SK-N-SH (cell line): ENCODE measurements around the gene PPP3R1. TPM values are rescaled to one million over a fixed set of nuclear protein-coding genes. Genes with fewer than 3 reads are reported as not detected.

Source experiments
- CTCF ChIA-PET: fragments of 300-600, 350-600 bp; formaldehyde crosslinking; extraction: SDS; loops from one replicate; lab custom pipeline; 2021; lab: Yijun Ruan, JAX
- POLR2A ChIA-PET: fragments of 350-600 bp; sonication (Branson Sonifier 250); formaldehyde crosslinking; extraction: SDS; loops from one replicate; lab custom pipeline; 2020; ENCODE audit warnings: antibody characterized with exemption, inconsistent platforms; lab: Yijun Ruan, JAX
- DNase-seq: peaks from one replicate; pipeline ENCODE4 v3.0.0; 2012
- H2AFZ ChIP-seq: fragments of 200-600 bp; sonication (generic); 2 replicates; pipeline ENCODE4 v1.8.1; 2016; ENCODE audit warnings: antibody characterized with exemption, mild to moderate bottlenecking, low read depth
- H3F3A ChIP-seq: fragments of 200-600 bp; sonication (generic); replicated peaks from 2 replicates; pipeline ENCODE3; 2016; ENCODE audit warnings: antibody characterized with exemption, mild to moderate bottlenecking; ENCODE audit not compliant: insufficient read depth
- H3K27ac ChIP-seq, 2 experiments: fragments of 200-500 bp in 1 of 2; fragments of 200-600 bp in 1 of 2; sonication (Bioruptor generic) in 1 of 2; sonication (generic), shearing (Covaris generic) in 1 of 2; 2 replicates each; pipeline versions ENCODE4 v1.5.1 to v1.6.1; 2014 to 2016; ENCODE audit warnings: low read depth in 2 of 2, inconsistent platforms in 1 of 2, low read length in 1 of 2, mild to moderate bottlenecking in 1 of 2, mixed read lengths in 1 of 2
- H3K27me3 ChIP-seq: fragments of 200-600 bp; sonication (generic), shearing (Covaris generic); 2 replicates; pipeline ENCODE4 v1.6.1; 2016; ENCODE audit warnings: mixed run types; ENCODE audit not compliant: insufficient read depth
- H3K36me3 ChIP-seq, 2 experiments: fragments of 200-500 bp in 1 of 2; fragments of 200-600 bp in 1 of 2; sonication (Bioruptor generic) in 1 of 2; sonication (generic) in 1 of 2; replicated peaks in 1 of 2; 2 replicates each; pipeline versions ENCODE3 to v1.5.1; 2014 to 2016; ENCODE audit warnings: low read length in 1 of 2, mild to moderate bottlenecking in 1 of 2; ENCODE audit not compliant: insufficient read depth in 2 of 2, control insufficient read depth in 1 of 2
- H3K4me1 ChIP-seq, 2 experiments: fragments of 200-500 bp in 1 of 2; fragments of 200-600 bp in 1 of 2; sonication (Bioruptor generic) in 1 of 2; sonication (generic), shearing (Covaris generic) in 1 of 2; 2 replicates each; pipeline versions ENCODE4 v1.5.1 to v1.6.1; 2014 to 2016; ENCODE audit warnings: low read depth in 1 of 2, low read length in 1 of 2, mixed run types in 1 of 2; ENCODE audit not compliant: insufficient read depth in 2 of 2, control insufficient read depth in 1 of 2
- H3K4me2 ChIP-seq: fragments of 200-600 bp; sonication (generic), shearing (Covaris generic); 2 replicates; pipeline ENCODE4 v1.6.1; 2017; ENCODE audit warnings: mixed run types
- H3K4me3 ChIP-seq, 2 experiments: fragments of 200-500 bp in 1 of 2; fragments of 200-600 bp in 1 of 2; sonication (Bioruptor generic) in 1 of 2; sonication (generic), shearing (Covaris generic) in 1 of 2; 2 replicates each; pipeline versions ENCODE4 v1.5.1 to v1.8.1; 2014 to 2016; ENCODE audit warnings: low read depth in 2 of 2, inconsistent platforms in 1 of 2, low read length in 1 of 2, mild to moderate bottlenecking in 1 of 2, mixed read lengths in 1 of 2, moderate library complexity in 1 of 2
- H3K79me2 ChIP-seq: fragments of 200-600 bp; sonication (generic); 2 replicates; pipeline ENCODE4 v1.8.1; 2017; ENCODE audit warnings: mild to moderate bottlenecking; ENCODE audit not compliant: insufficient read depth
- H3K9ac ChIP-seq: fragments of 200-600 bp; sonication (generic); 2 replicates; pipeline ENCODE4 v1.6.1; 2017; ENCODE audit warnings: mixed run types
- H3K9me2 ChIP-seq: fragments of 200-600 bp; sonication (generic); 2 replicates; pipeline ENCODE4 v1.6.1; 2017; ENCODE audit warnings: mixed run types
- H3K9me3 ChIP-seq: fragments of 200-600 bp; sonication (generic); 2 replicates; pipeline ENCODE4 v1.6.1; 2017; ENCODE audit warnings: mixed run types, mild to moderate bottlenecking, moderate library complexity
- H4K20me1 ChIP-seq: fragments of 200-600 bp; sonication (generic); 2 replicates; pipeline ENCODE4 v1.6.1; 2017; ENCODE audit warnings: mild to moderate bottlenecking, mixed run types; ENCODE audit not compliant: insufficient read depth
- CTCF ChIP-seq: fragments of 200-600 bp; sonication (generic); IDR thresholded peaks from 2 replicates; pipeline ENCODE4 v1.6.1; 2017; ENCODE audit warnings: antibody characterized with exemption, mild to moderate bottlenecking, moderate library complexity
- EZH2phosphoT487 ChIP-seq: fragments of 200-600 bp; sonication (generic); IDR thresholded peaks from 2 replicates; pipeline ENCODE4 v1.6.1; 2017; ENCODE audit warnings: low read depth, mixed run types, mild to moderate bottlenecking, antibody characterized with exemption, moderate library complexity, borderline replicate concordance
- JUND ChIP-seq: IDR thresholded peaks from 2 replicates; pipeline ENCODE4 v1.4.0; 2012
- MXI1 ChIP-seq: IDR thresholded peaks from 2 replicates; pipeline ENCODE4 v1.6.1; 2012; ENCODE audit warnings: mild to moderate bottlenecking, low read depth, low read length, improper control_type of control experiment
- PBX3 ChIP-seq: IDR thresholded peaks from 2 replicates; pipeline ENCODE4; 2012
- POLR2AphosphoS5 ChIP-seq: IDR thresholded peaks from 2 replicates; pipeline ENCODE4 v1.6.1; 2012; ENCODE audit warnings: low read depth, low read length
- RAD21 ChIP-seq: IDR thresholded peaks from 2 replicates; pipeline ENCODE4 v1.6.1; 2012; ENCODE audit warnings: mild to moderate bottlenecking, low read length
- RCOR1 ChIP-seq: fragments of 150-350 bp; IDR thresholded peaks from 2 replicates; pipeline ENCODE4 v1.6.1; 2017; ENCODE audit warnings: antibody characterized with exemption, low read length
- RFX5 ChIP-seq: IDR thresholded peaks from 2 replicates; pipeline ENCODE4 v1.6.1; 2012; ENCODE audit warnings: mild to moderate bottlenecking, improper control_type of control experiment, low read length
- SIN3A ChIP-seq: IDR thresholded peaks from 2 replicates; pipeline ENCODE4 v1.6.1; 2012; ENCODE audit warnings: low read depth, mild to moderate bottlenecking, low read length, moderate library complexity, borderline replicate concordance
- SMC3 ChIP-seq: IDR thresholded peaks from 2 replicates; pipeline ENCODE4 v1.6.1; 2012; ENCODE audit warnings: low read depth, low read length, improper control_type of control experiment
- TAF1 ChIP-seq: IDR thresholded peaks from 2 replicates; pipeline ENCODE4 v1.6.1; 2012; ENCODE audit warnings: low read depth, mild to moderate bottlenecking, low read length, moderate library complexity, borderline replicate concordance
- USF1 ChIP-seq: IDR thresholded peaks from 2 replicates; pipeline ENCODE4 v1.4.0; 2012; ENCODE audit warnings: low read depth, borderline replicate concordance
- YY1 ChIP-seq: IDR thresholded peaks from 2 replicates; pipeline ENCODE4 v1.4.0; 2012; ENCODE audit warnings: low read depth, mild to moderate bottlenecking
- ZBTB33 ChIP-seq: IDR thresholded peaks from 2 replicates; pipeline ENCODE4 v1.4.0; 2012; ENCODE audit warnings: low read depth, borderline replicate concordance
- WGBS: methylation state at CpG from one replicate; pipeline ENCODE4 v1.1.6; 2017; ENCODE audit warnings: low lambda C conversion rate; 5-methylcytosine and 5-hydroxymethylcytosine counted together
- polyA plus RNA-seq, 3 experiments: library from polyadenylated mRNA; depleted of rRNA; stranded (reverse); fragments of >200 nt; gene quantifications; 2 replicates each; pipeline ENCODE4 v1.2.3, GENCODE V29; 2012
- TF ChIP-seq, protein P1 (sequence below): IDR thresholded peaks from 2 replicates; pipeline ENCODE4 v1.6.1; 2012; ENCODE audit warnings: mild to moderate bottlenecking, low read depth, low read length, moderate library complexity
- TF ChIP-seq, protein P2 (sequence below): IDR thresholded peaks from 2 replicates; pipeline ENCODE4 v1.4.0; 2012; ENCODE audit warnings: low read depth
- TF ChIP-seq, protein P3 (sequence below): fragments of 150-350 bp; IDR thresholded peaks from 2 replicates; pipeline ENCODE4 v1.6.1; 2017; ENCODE audit warnings: antibody characterized with exemption, low read length, low read depth, borderline replicate concordance
- TF ChIP-seq, protein P4 (sequence below): fragments of 150-350 bp; IDR thresholded peaks from 2 replicates; pipeline ENCODE4 v1.6.1; 2016; ENCODE audit warnings: mild to moderate bottlenecking, low read depth, low read length

PPP3R1 gene
- polyA plus RNA-seq, 1 of the 3 experiments (the other 2 are of a cell fraction) = 12.0 TPM

DNA sequence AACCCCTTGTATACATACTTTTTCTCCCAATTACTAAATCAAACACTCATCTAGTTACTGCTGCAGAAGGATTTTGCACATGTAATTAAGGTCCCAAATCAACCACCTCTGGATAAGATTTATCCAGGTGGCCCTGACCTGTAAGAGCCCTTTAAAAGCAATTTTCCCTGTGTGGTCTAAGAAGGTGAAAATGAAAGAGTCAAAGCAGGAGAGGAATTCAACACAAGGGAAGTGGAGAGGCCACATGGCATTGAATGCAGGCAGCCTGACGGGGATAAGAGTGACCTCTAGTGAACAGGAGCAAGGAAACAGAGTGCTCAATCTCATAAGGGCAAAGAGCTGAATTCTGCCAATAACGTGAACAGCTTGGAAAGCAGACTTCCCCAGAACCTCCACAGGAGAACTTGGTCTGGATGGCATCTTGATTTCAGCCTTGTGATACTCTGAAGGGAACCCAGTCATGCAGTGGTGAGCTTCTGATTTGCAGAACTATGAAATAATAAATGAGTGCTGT is 27.2 kb downstream of the PPP3R1 start:
- H3K4me2 ChIP-seq = no peak overlapping the region
- TF ChIP-seq SMC3 (peak; percentile 38; the same call in 1 of the 2 replicates), YY1 (no peak), USF1 (no peak), JUND (no peak), CTCF (peak; percentile 35), POLR2AphosphoS5 (no peak), RAD21 (peak; percentile 72), EZH2phosphoT487 (no peak), MXI1 (peak; percentile 84), TAF1 (no peak), RCOR1 (no peak), RFX5 (no peak), ZBTB33 (no peak), PBX3 (no peak), SIN3A (0 out of 2 replicates have a peak, but pooled peaks have one; percentile 37)
- TF ChIP-seq, protein P1, sequence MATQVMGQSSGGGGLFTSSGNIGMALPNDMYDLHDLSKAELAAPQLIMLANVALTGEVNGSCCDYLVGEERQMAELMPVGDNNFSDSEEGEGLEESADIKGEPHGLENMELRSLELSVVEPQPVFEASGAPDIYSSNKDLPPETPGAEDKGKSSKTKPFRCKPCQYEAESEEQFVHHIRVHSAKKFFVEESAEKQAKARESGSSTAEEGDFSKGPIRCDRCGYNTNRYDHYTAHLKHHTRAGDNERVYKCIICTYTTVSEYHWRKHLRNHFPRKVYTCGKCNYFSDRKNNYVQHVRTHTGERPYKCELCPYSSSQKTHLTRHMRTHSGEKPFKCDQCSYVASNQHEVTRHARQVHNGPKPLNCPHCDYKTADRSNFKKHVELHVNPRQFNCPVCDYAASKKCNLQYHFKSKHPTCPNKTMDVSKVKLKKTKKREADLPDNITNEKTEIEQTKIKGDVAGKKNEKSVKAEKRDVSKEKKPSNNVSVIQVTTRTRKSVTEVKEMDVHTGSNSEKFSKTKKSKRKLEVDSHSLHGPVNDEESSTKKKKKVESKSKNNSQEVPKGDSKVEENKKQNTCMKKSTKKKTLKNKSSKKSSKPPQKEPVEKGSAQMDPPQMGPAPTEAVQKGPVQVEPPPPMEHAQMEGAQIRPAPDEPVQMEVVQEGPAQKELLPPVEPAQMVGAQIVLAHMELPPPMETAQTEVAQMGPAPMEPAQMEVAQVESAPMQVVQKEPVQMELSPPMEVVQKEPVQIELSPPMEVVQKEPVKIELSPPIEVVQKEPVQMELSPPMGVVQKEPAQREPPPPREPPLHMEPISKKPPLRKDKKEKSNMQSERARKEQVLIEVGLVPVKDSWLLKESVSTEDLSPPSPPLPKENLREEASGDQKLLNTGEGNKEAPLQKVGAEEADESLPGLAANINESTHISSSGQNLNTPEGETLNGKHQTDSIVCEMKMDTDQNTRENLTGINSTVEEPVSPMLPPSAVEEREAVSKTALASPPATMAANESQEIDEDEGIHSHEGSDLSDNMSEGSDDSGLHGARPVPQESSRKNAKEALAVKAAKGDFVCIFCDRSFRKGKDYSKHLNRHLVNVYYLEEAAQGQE = 0 out of 2 replicates have a peak, but pooled peaks have one; percentile 17
- TF ChIP-seq, protein P2, sequence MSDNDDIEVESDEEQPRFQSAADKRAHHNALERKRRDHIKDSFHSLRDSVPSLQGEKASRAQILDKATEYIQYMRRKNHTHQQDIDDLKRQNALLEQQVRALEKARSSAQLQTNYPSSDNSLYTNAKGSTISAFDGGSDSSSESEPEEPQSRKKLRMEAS = peak; percentile 51; the same call in 1 of the 2 replicates
- TF ChIP-seq, protein P3, sequence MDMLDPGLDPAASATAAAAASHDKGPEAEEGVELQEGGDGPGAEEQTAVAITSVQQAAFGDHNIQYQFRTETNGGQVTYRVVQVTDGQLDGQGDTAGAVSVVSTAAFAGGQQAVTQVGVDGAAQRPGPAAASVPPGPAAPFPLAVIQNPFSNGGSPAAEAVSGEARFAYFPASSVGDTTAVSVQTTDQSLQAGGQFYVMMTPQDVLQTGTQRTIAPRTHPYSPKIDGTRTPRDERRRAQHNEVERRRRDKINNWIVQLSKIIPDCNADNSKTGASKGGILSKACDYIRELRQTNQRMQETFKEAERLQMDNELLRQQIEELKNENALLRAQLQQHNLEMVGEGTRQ = no peak
- TF ChIP-seq, protein P4, sequence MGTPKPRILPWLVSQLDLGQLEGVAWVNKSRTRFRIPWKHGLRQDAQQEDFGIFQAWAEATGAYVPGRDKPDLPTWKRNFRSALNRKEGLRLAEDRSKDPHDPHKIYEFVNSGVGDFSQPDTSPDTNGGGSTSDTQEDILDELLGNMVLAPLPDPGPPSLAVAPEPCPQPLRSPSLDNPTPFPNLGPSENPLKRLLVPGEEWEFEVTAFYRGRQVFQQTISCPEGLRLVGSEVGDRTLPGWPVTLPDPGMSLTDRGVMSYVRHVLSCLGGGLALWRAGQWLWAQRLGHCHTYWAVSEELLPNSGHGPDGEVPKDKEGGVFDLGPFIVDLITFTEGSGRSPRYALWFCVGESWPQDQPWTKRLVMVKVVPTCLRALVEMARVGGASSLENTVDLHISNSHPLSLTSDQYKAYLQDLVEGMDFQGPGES = no peak
- peaks cover 100% of the 10 kb centered on the region for H3K79me2 ChIP-seq
- H3K9me3 ChIP-seq = no peaks in the 10 kb centered on the region
- H3K4me3 ChIP-seq = no peak overlapping the region
- peak overlapping the region in 1 of 2 experiments; percentile 23; a peak in 1 of 4 replicates for H3K27ac ChIP-seq
- peaks cover 5 to 22% of the 10 kb centered on the region in 2 experiments for H3K36me3 ChIP-seq
- no peak overlapping the region for H3K9ac ChIP-seq
- ChIA-PET CTCF (interaction anchor here (0.5 to 2.2 kb wide), 10 partner anchors 10 to 103 kb away, joined by 3 to 11 read pairs (median 4); no protein-coding TSS in a partner anchor), POLR2A (no interaction called here)
- H3K4me1 ChIP-seq = peaks cover 19 to 24% of the 10 kb centered on the region in 2 experiments; a peak in 3 of 4 replicates
- peaks cover 99% of the 10 kb centered on the region for H4K20me1 ChIP-seq
- no peak overlapping the region for H2AFZ ChIP-seq
- no peaks in the 10 kb centered on the region for H3K27me3 ChIP-seq
- DNase-seq = peak; percentile 24
- H3K9me2 ChIP-seq = no peaks in the 10 kb centered on the region
- WGBS = 24% methylated on average over 2 of the region's 2 CpGs
- H3F3A ChIP-seq = peaks cover 37% of the 10 kb centered on the region
